ENCODE measurements around the gene NOLC1.
"Not testable (repeated sequence)": the region's sequence is repeated elsewhere in the genome, so short reads cannot be mapped to it uniquely, and the experiment has no call there.

NOLC1 gene

DNA sequence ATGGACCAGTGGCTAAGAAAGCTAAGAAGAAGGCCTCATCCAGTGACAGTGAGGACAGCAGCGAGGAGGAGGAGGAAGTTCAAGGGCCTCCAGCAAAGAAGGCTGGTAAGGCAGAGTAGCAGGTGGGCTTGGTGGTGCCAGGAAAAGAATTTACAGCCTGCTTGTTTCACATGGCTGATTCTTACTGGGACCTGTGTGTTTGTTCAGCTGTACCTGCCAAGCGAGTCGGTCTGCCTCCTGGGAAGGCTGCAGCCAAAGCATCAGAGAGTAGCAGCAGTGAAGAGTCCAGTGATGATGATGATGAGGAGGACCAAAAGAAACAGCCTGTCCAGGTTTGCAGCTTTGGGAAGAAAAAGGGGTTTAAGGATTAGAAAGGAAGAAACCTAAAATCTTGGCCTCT lies 5.0 kb downstream of the NOLC1 start:
- DNase-seq = no peak

DNA sequence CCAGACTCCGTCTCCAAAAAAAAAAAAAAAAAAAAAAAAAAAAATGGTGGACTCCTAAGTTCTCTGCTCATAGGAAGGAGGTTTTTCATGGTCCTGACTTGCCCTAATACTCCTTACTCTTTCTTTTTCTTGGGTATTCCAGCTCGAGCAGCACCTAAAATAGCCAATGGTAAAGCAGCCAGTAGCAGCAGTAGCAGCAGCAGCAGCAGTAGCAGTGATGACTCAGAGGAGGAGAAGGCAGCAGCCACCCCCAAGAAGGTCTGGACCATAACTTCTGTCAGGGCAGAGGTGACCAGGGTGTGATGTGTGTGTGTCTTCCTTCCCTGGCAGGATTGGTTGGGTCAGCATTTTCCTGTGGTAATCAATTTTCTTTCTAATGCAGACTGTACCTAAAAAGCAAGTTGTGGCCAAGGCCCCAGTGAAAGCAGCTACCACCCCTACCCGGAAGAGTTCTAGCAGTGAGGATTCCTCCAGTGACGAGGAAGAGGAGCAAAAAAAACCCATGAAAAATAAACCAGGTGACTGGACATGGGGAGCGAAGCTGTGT lies 6.9 kb downstream of the NOLC1 start:
- no peak for DNase-seq

DNA sequence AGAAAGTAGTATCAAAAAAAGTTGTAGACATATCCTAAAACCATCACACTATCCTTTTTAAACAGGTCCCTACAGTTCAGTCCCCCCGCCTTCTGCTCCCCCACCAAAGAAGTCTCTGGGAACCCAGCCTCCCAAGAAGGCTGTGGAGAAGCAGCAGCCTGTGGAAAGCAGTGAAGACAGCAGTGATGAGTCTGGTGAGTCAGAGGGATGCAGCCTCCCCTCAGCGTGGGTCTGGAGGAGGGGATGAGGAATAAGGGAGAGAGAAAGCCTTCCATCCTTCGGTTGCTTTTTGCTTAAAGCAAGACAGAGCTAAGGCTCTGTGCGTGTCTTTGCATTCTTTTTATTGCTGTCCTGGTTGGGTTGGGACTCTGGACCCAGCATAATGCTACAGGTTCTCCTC lies 7.6 kb downstream of the NOLC1 start:
- no peak for DNase-seq

DNA sequence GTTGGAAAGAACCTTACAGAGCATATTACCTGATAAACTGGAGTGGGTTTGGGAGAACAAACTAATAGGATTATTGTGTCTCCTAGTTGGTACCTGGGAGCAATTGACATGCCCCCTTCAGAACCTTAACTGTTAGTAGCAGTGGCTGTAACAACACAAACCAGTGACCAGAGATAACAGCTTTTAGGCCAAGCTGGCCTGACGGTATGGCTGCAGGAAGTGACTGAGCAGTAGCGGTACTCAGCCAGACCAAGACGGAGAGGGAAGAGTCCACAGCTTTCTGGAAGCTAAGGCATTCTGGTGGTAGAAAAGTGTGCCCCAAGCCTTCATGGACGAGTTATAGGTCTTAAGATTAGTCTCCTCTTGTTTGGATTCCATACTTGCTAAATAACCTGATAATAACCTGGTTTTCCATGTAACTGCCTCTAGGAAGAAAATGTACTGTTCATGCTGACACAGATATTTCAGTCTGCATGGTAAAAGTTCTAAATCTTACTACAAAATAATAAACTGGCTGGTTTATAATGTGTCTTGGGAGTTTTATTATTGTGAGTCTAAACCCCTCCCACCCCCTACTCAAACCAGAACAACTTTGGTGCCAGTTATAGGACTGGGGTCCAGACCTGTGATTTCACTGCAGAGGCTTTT lies 11.3 kb downstream of the NOLC1 start:
- DNase-seq = no peak

DNA sequence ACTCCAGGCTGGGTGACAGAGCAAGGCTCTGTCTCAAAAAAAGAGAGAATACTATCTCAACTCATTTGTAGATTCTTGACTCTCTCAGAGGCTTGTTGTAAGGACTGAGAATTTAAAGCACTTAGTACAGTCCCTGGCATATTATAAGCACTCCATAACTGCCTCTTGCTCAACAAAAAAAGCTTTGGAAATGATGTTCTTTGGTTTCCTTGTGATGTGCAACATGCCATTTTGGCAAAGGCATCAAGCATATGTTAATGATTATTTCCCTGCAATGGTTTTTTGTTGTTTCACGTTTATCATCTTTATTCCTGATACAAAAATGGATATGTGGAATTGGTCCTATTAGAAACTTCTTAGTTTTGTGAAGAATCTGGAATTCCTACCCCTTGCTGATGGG lies 15.7 kb downstream of the NOLC1 start:
- no peak for DNase-seq

DNA sequence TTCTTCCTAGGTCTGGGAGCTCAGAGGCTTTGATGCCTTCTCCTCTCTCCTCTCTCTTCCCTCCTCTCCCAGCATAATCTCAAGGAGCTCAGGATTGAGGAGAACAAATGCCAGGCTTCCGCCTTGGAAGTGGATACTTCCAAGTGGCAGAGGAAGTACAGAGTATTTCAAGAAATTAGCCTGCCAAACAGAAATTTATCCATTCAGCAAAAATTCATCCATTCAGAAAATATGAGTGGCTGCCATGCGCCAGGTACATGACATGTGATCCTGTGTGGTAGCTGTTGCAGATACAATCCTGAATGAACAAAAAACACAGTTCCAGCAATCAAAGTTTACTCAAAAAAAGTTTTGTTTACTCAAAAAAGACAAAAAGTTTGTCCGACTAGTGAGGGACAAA lies 18.4 kb downstream of the NOLC1 start:
- DNase-seq = no peak

DNA sequence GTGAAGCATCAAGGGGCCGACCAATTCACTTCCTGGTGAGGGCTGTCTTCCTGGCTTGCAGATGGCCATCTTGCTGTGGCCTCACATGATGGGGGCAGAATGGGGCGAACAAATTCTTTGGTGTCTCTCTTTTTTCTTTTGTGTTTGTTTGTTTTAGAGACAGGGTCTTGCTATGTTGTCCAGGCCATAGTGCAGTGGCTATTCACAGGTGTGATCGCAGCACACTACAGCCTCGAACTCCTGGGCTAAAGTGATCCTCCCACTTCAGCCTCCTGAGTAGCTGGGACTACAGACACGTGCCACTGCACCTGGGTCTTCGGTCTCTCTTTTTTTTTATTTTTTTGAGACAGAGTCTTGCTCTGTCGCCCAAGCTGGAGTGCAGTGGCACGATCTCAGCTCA lies 20.1 kb downstream of the NOLC1 start:
- DNase-seq = no peak

DNA sequence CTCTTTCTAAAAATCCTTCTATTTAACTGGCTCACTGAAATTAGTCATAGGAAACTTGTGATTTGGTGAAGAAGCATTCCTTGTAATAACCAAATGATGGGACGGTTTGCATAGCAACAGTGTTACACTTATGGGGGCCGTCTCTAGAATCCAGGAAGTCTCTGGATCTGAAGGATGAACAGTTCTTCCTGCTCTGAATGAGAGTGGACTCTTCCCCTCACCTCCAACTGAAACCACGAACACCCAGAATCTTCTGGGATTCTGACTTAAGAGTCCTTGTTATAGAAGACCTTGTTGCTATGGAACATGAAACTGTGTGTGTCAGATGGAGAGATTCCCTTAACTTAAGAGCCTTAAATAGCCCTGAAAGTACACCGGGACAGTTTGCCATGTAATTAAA lies 23.2 kb downstream of the NOLC1 start:
- DNase-seq = no peak

DNA sequence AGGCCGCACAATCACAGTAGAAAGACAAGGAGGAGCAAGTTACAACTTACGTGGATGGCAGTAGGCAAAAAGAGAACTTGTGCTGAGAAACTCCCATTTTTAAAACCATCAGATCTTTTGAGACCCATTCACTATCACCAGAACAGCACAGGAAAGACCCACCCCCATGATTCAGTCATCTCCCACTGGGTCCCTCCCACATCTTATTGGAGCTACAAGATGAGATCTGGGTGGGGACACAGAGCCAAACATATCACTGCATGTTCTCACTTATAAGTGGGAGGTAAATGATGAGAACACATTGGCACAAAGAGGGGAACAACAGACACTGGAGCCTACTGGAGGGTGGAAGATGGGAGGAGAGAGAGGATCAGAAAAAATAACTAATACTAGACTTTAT lies 32.4 kb downstream of the NOLC1 start:
- DNase-seq = no peak

DNA sequence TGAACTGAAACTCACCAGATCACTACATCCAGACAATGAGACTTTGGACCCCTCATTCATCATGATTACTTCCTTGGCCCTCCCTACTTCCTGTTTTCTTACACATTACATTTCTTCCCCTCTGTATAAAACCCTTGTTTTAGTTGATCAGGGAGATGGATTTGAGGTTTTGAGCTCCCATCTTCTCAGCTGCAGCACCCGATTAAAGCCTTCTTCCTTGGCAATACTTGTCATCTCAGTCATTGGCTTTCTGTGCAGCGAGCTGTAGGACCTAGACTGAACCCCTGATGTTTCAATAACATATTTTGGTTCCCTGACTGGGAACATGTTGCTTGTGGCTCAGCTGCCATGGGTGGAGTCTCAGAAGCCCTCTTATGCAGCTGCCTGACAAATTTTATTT lies 33.1 kb downstream of the NOLC1 start:
- no peak for DNase-seq

DNA sequence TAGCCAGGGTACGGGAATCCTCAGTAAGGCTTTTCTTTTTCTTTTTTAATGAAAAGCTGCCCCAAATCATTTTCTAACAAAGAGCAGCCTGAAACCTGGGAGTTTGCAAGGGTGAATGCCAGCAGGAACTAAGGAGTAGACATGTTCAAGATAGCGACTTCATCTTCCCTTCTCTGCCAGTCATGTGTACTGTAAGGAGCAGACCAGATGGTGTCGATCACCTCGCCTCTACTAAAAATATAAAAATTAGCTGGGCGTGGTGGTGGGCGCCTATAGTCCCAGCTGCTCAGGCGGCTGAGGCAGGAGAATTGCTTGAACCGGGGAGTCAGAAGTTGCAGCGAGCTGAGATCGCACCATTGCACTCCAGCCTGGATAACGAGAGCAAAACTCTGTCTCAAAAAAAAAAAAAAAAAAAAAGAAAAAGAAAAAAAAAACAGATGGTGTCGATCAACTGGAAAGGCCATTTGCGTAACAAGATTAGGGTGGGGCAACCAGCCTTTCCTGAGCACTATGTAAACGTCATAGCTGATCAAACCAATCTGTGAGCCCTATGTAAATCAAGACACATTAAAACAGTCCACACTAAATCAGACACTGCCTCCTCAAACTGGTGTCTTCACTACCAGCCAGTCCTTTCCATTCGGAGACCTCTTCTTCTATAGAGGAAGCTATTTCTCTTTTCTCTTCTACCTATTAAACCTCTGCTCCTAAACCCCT lies 33.8 kb downstream of the NOLC1 start:
- no peak for DNase-seq

DNA sequence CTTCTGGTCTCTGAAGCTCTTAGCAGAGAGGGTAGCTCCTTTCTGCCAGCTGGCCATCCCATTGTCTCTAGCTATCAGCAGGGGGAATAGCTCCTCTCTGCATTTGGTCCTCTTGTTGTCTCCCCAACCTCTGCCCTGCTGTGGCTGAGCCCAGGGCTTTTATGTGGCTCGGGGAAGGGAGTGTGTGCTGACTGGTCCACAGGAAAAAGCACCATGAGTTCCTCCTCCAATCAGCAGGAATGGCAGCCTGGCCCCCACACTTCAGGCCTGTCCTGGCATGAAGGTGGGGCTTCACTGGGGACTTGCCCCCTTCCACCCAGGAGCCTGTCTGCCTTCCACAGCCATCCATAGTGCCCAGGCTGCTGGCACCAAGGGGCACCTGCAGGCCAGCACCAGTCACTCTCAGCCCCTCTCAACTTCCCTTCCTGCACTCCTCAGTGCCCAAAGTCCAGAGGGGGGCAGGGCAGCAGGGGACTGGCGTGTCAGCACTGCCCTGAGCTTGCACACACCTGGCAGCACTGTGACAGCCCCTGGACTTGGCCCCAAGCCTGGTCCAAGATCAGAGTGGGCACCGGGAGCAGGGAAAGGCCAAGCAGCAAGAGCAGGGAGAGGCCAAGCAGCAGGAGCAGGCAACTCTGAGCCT lies 36.2 kb downstream of the NOLC1 start:
- no peak for DNase-seq

DNA sequence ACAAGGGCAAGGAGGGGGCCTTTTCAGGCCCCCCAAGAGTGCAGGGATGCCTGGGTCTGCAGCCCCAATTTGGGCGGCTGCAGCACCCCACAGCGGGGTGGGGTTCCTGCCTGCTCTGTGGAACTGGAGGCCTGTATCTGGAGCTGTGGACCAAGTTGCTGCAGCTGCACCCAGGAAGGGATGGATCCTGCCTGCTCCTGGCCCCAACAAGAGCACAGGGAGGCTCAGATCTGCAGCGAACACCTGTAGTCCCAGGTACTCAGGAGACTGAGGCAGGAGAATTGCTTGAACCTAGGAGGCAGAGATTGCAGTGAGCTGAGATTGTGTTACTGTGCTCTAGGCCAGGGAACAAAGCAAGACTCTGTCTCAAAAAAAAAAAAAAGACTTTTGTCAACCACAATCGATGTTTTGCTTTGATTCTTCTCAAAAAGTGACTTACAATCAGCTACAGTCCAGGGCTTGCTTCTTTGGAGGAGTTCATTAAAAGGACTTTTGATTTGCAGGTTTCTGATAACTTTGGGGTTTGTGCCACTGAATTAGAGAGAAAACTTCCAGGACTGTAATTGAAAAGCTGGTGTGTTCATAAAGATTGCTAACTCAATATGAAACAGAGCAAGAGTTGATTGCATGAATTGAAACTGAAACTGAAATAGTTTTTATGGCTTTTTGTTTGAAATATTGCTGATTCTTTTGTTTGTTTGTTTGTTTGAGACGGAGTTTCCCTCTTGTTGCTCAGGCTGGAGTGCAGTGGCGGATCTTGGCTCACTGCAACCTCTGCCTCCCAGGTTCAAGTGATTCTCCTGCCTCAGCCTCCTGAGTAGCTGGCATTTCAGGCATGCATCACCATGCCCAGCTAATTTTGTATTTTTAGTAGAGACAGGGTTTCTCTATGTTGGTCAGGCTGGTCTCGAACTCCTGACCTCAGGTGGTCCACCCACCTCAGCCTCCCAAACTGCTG lies 37.0 kb downstream of the NOLC1 start:
- not testable (repeated sequence) for DNase-seq

DNA sequence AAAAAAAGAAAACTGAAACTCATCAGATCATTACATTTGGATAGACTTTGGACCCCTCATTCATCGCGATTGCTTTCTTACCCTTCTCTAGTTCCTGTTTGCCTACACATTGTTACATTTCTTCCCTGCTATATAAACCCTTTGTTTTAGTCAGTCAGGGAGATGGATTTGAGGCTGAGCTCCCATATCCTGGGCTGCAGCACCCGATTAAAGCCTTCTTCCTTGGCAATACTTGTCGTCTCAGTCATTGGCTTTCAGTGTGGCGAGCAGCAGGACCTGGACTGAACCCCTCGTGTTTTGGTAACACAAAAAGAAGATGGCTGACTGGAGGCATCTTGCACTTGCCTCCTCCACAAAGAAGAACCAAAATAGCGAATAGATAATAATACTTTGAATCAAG lies 39.8 kb downstream of the NOLC1 start:
- DNase-seq = no peak

DNA sequence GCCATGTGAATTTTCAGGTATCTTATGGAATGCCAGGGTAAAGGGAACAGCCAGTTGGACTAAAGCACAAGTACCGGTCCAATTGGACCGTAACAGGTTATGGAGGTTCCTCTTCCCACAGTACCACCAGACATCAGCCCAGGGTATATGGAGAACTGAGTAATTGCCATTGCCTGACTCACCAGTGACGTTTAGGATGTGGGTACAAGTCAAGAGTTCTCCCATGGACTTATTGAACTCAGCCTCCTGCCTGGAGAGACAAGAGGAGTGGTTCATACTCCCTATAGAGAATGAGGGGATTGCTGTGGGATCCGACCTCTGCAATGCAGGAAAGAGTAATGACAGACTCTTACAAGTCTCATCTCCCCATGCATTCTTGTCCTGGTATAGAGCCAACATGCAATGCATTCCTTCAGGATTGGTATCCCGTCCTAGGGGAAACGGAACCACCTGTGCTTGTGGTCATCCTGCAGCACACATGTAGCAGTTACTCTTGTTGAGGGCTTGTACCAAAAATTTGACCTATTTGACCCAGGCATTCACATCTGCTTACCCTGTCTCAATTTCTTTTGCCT lies 43.2 kb downstream of the NOLC1 start:
- no peak for DNase-seq

DNA sequence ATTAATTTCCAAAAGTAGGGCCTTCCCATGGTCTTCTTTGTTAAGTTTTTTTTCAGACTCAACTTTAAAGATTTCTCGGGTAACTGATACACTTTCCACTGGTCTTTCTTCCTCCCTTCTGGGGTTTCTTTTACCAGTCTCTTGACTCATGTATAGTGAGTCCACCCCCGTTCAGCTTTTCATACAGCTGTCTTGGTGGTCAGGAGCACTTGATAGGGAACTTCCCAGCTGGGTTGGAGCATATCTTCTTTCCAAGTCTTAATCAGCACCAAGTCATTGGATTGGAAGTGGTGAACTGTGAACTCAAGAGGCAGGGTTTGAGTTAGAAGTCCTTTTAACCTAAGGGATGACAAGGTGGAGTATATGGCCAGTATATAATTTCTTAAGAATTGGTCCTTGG lies 44.7 kb downstream of the NOLC1 start:
- DNase-seq = no peak

DNA sequence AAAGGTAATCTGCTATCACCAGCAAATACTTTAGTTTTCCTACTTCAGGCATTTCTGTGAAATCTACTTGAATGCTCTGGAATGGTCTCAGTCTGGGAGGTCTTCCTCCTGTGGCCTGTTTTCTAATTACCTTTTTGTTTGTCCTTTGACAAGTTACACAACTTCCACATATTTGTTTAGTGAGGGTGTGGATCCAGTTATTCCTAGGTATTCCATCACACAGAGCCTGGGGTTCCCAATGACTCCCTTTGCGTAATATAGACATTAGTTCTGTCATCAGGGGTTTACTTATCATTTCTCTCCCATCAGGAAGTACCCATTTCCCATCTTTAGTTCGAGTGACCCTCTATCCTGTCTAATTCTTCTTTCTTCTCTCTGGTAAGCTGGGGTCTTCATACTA lies 45.8 kb downstream of the NOLC1 start:
- DNase-seq = no peak

DNA sequence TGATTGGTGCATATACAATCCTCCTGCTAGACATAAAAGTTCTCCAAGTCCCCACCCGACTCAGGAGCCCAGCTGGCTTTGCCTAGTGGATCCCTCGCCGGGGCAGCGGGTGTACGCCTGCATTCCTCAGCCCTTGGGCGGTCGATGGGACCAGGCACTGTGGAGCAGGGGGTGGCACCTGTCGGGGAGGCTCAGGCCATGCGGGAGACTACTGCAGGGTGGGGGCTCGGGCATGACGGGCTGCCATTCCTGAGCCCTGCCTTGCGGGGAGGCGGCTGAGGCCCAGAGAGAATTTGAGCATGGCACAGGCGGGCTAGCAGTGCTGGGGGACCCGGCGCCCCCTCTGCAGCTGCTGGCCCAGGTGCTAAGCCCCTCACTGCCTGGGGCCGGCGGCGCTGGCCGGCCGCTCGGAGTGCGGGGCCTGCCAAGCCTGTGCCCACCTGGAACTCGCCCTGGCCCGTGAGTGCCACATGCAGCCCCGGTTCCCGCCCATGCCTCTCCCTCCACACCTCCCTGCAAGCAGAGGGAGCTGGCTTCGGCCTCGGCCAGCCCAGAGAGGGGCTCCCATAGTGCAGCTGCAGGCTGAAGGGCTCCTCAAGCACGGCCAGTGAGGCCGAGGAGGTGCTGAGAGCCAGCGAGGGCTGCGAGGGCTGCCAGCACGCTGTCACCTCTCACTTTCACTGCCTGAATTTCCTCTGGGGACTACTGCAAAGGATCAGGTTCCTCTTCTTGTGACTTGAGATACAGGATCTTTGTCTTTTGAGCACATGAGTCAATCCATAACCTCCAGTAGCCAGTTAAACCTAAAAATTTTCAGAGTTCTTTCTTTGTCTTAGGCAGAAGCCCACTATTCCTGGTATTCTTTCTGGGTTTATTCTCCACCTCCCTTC lies 48.8 kb downstream of the NOLC1 start:
- DNase-seq = no peak

DNA sequence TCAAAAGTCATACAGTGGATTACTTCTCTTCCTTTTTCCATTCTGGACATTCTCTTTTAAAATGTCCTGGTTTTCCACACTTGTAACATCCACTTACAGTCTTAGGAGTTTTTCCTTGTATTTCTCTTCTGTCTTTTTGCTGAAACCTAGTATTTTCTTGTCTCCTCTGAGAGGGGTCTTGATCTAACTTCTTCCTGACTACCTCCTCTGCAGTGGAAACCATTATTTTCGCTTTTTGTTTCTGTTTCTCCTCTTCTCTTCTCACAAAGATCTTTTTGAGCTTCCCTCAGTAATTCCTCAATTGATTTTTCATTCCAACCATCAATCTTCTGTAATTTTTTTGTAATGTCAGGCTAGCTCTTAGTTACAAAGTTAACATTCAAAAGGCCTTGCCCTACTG lies 50.2 kb downstream of the NOLC1 start:
- DNase-seq = no peak

DNA sequence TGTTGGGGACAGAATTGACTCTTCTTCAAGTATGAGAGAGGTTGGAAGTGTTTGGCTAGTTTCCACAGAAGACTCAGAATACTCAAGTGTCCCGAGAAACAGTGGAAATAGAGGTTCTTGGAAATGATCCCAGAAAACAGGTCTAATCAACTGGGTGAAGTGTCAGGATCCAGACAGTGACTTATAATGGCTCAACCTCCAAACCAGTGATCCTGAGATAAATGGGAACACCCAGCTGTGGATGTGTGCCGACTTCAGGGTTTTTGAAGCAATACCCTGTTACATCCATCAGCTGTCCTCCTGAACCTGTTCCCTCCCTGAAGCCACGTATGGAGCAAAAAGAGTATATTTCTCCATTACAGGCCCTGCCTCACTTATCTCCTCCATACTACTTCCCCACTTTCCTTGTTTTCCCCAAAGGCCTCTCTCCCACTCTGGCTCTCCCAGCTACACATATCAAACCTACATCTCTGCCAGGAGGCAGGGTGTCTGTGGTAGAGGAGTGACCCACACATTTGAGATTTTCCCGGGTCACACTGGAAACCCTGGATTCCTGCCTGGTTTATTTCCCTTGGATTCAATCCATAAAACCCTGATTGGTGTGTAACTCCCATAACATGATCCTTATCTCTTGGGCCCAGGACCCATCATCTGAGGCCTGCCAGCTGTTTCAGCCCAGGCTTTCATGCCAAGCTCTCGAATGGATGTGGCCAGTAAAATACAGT lies 56.3 kb downstream of the NOLC1 start:
- no peak for DNase-seq
